ENCODE data around the gene SALL3. TPM values are rescaled to one million over a fixed set of nuclear protein-coding genes. Genes with fewer than 3 reads are reported as not detected.

Gene SALL3
- total RNA-seq, 1 donor from 2014 or later = 14.6 TPM

DNA sequence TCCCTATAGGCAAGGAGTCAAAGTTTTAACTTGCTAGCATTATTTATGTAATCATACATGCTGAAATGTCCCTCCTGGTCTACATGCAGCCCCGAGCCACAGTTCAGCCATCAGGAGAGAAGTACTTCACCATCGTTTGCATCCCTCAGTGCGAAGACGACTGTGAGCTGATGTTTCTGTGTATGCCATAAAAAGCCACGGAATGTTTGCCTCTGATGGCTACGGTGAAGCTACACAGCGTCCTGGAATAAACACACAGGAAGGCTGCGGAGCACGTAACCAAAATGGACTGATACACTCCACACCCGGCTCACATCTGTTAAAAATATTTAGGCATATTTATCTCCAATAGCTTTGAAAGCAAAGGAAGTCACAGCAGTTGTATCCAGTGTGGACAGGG, 4.3 kb upstream of the SALL3 start:
- Mint-ChIP-seq H3K27me3 (peaks cover 72% of the 10 kb centered on the region), H3K4me3 (peak overlapping the region; percentile 20), H3K9me3 (no peaks in the 10 kb centered on the region), H3K4me1 (ENCODE audit: unreplicated experiment) (peaks cover 4% of the 10 kb centered on the region), H3K36me3 (no peaks in the 10 kb centered on the region), H3K27ac (no peak overlapping the region)
- TF ChIP-seq, protein P1, sequence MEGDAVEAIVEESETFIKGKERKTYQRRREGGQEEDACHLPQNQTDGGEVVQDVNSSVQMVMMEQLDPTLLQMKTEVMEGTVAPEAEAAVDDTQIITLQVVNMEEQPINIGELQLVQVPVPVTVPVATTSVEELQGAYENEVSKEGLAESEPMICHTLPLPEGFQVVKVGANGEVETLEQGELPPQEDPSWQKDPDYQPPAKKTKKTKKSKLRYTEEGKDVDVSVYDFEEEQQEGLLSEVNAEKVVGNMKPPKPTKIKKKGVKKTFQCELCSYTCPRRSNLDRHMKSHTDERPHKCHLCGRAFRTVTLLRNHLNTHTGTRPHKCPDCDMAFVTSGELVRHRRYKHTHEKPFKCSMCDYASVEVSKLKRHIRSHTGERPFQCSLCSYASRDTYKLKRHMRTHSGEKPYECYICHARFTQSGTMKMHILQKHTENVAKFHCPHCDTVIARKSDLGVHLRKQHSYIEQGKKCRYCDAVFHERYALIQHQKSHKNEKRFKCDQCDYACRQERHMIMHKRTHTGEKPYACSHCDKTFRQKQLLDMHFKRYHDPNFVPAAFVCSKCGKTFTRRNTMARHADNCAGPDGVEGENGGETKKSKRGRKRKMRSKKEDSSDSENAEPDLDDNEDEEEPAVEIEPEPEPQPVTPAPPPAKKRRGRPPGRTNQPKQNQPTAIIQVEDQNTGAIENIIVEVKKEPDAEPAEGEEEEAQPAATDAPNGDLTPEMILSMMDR (conservative IDR thresholded peaks at IDR 0.05) = no peak
- no peak for DNase-seq (ENCODE audit: extremely low spot score, unreplicated experiment)

GRCh38 chr18:78975699-78976335, 3.8 kb upstream of the SALL3 start:
- Mint-ChIP-seq H3K4me1 (ENCODE audit: unreplicated experiment) (peaks cover 4% of the 10 kb centered on the region), H3K36me3 (no peaks in the 10 kb centered on the region), H3K4me3 (peak overlapping the region; percentile 20), H3K9me3 (no peaks in the 10 kb centered on the region), H3K27ac (no peak overlapping the region), H3K27me3 (peaks cover 67% of the 10 kb centered on the region)
- TF ChIP-seq, protein P1 (conservative IDR thresholded peaks at IDR 0.05) = no peak
- no peak for DNase-seq (ENCODE audit: extremely low spot score, unreplicated experiment)

- Mint-ChIP-seq H3K27me3 (peaks cover 64% of the 10 kb centered on the region), H3K27ac (peak overlapping the region; percentile 43), H3K4me3 (peak overlapping the region; percentile 80)
These were observed 2.6 kb upstream of the SALL3 start for GRCh38 chr18:78976765-78977636.

DNA sequence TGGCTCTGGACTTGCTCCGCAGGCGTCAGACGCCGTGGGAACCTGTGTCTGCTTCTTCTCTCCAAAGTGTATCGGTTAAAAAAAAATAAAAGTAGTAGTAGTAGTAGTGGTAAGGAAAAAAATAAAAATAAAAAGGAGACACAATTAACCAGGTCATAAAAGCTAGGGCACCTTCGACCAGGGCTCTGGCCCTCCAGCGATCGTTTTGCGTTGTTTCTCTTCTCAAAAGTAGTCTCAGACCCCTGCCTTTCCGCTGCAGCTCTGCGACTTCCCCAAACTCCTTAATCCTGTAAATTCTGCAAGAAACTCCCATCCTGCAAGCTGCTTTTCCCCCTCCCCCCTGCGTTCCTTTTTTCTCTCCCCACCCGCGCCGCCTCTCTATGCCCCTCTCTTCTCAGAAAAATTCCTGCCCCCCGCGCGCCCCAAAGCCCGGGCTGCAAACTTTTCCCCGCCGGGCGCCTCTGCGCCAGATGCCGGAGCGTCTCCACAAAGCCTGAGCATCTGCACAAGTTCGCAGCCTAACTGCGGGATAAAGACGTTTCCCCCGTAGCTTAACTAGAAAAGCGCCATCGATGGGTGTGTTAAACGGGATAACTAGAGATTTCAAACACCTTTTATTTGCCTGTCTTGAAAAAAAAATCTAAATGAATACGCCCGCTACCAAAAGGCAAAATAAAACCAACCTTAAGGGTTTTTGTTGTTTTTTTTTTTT, 1.8 kb upstream of the SALL3 start:
- peak overlapping the region; percentile 80 for H3K4me3 Mint-ChIP-seq
- H3K4me1 Mint-ChIP-seq (ENCODE audit: unreplicated experiment) = peaks cover 8% of the 10 kb centered on the region
- H3K27ac Mint-ChIP-seq = peak overlapping the region; percentile 43
- H3K9me3 Mint-ChIP-seq = no peaks in the 10 kb centered on the region
- DNase-seq (ENCODE audit: extremely low spot score, unreplicated experiment) = no peak
- no peaks in the 10 kb centered on the region for H3K36me3 Mint-ChIP-seq
- TF ChIP-seq, protein P1 (conservative IDR thresholded peaks at IDR 0.05) = no peak
- peaks cover 64% of the 10 kb centered on the region for H3K27me3 Mint-ChIP-seq

More at GRCh38 chr18:78976765-78977636, 2.6 kb upstream of the SALL3 start:
- TF ChIP-seq, protein P1 (conservative IDR thresholded peaks at IDR 0.05) = no peak
- no peak for DNase-seq (ENCODE audit: extremely low spot score, unreplicated experiment)
- no peaks in the 10 kb centered on the region for H3K9me3 Mint-ChIP-seq
- H3K4me1 Mint-ChIP-seq (ENCODE audit: unreplicated experiment) = peaks cover 8% of the 10 kb centered on the region
- H3K36me3 Mint-ChIP-seq = no peaks in the 10 kb centered on the region

DNA sequence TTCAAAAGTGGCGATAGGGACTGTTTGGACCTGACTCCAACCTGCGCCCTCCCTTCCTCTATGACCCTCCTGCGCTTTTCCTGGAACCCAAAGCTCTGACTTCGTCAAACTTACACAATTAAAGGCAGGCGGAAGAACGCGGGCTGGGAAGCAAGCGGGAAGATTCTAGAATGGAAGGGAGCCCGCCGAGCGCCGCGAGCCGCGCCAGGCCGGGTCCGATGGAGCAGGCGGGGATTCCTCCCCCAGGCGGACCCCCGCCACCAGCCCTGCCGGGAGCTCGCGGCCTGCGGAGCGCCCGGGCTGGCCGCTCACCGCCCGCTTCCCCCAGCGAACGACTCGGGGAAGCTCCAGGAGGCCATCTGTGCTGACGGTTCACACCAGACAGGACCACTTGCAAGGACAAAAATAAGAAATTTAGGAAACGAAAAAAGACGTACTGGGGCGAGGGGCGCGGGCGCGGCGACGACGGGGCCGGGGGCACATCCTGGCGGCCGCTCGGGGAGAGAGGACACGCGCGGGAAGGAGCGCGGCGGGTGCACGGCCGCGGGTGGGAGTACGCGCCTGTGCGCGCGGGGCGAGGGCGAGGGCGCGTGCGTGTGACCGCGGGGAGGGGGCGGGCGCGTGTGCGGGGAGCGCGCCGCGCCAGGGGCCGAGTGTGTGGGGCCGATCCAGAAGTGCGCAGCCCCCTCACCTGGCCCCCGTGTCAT, 1.1 kb upstream of the SALL3 start:
- Mint-ChIP-seq H3K9me3 (no peaks in the 10 kb centered on the region), H3K4me1 (ENCODE audit: unreplicated experiment) (peaks cover 8% of the 10 kb centered on the region), H3K27ac (peak overlapping the region; percentile 39), H3K36me3 (no peaks in the 10 kb centered on the region), H3K4me3 (peak overlapping the region; percentile 80), H3K27me3 (peaks cover 68% of the 10 kb centered on the region)
- TF ChIP-seq, protein P1 (conservative IDR thresholded peaks at IDR 0.05) = no peak
- DNase-seq (ENCODE audit: extremely low spot score, unreplicated experiment) = no peak

Data from type B pancreatic cell (in vitro differentiated cells).